Activated CD4-positive, alpha-beta T cell treated with anti-CD3 and anti-CD28 coated beads for 48 hours (primary cell): ENCODE data around the gene DCLRE1A.
"Not testable (repeated sequence)": the region's sequence is repeated elsewhere in the genome, so short reads cannot be mapped to it uniquely, and the experiment has no call there.

ENCODE experiments used
- DNase-seq: peaks from one replicate; pipeline ENCODE4 v3.0.0-alpha.2; 2020

The DCLRE1A gene

DNA sequence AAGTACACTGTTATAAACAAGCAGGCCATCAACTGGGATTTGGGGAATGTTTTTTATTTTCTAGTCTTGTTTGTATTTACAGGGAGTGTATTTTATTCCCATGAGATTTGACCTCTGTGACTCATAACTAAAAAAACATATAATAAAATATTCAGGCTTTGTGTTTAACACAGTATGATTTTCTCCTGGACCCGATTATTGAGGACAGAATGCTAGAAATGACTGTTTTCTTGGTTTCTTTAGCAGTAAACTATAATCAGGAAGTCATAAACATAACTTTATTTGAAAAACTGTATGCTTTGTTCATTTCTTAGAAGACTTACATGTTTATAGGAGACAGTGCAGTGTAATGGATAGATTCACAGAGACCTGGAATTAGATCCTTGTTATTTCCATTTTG is 2.7 kb upstream of the DCLRE1A start:
- DNase-seq: no peak

- DNase-seq: no peak
Measured at GRCh38 chr10:113854761-113855588, 1.1 kb upstream of the DCLRE1A start.

GRCh38 chr10:113853578-113854012 is 287 bp downstream of the DCLRE1A start:
- DNase-seq: no peak

DNA sequence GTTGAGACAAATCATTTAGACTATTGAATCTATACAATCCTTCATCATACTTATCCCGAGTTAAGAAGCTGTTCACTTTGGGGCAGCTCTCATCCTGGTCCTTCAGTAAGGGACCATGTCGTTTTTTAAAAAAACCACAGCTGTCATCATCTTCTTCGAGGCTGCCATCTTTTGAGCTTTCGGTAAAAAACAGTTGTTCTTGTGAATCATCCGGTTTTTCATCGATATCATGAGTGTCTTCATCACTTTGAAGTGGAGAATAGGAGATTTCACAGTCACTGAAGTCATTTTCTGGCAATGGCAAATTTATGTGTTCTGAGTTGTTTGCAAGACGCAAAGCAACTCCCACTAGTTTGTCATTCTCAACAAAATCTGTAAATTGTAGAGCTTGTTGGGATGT is 3.9 kb downstream of the DCLRE1A start:
- DNase-seq: no peak

GRCh38 chr10:113849140-113849803 is 4.6 kb downstream of the DCLRE1A start:
- DNase-seq: no peak

GRCh38 chr10:113846036-113846435 is 7.8 kb downstream of the DCLRE1A start:
- DNase-seq: no peak

- no peak for DNase-seq
Measured at GRCh38 chr10:113843972-113844485, 9.9 kb downstream of the DCLRE1A start.

GRCh38 chr10:113842171-113842570 is 11.7 kb downstream of the DCLRE1A start:
- DNase-seq: no peak

DNA sequence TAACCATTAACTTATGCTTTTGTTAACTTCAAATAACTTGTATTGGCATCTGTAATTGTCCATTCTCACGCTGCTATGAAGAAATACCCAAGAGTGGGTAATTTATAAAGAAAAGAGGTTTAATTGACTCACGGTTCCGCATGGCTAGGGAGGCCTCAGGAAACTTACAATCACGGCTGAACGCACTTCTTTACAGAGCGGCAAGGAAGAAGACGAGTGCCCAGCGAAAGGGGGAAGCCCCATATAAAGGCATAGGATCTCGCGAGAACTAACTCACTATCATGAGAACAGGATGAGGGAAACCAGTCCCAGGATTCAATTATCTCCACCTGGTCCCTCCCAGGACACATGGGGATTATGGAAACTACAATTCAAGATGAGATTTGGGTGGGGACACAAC is 25.3 kb downstream of the DCLRE1A start:
- not testable (repeated sequence) for DNase-seq

DNA sequence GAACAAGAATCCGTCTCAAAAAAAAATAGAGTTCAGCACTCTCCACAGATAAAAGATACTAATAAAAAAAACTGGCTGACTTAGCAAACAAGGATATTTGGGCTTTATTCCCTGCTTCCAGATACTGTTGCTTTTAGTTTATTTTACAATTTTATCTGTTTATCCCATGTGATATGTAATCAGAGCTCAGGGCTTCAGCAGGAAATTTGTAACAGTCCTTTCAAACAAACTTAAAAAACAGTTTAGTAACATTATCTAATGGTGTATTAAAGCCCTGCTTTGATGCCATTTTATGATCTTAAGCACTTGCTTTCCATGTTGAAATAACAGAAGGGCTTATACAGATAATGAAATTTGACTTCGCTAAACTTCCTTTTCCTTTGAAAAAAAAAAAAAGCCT is 28.1 kb downstream of the DCLRE1A start:
- DNase-seq: no peak

DNA sequence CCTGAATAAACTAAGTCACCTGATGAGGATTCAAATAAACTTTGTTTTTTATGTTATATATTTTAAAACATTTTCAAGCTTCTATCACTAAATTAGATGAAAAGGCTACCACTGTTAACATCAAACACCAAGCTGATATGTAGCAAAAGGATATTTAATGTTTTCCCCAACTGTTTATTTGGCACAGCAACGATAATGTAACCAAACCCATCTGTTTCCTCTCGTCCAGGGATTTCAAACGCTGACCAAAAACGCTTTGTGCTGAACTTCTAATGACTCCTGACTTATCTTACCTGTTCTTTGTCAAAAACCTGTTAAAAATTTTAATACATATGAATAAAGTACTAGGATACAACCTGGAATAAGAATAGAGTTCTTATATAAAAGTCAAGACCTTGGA is 30.5 kb downstream of the DCLRE1A start:
- no peak for DNase-seq

GRCh38 chr10:113822174-113822573 is 31.7 kb downstream of the DCLRE1A start:
- DNase-seq: no peak

GRCh38 chr10:113821306-113821705 is 32.6 kb downstream of the DCLRE1A start:
- DNase-seq: not testable (repeated sequence)

GRCh38 chr10:113820507-113820906 is 33.4 kb downstream of the DCLRE1A start:
- DNase-seq: no peak

DNA sequence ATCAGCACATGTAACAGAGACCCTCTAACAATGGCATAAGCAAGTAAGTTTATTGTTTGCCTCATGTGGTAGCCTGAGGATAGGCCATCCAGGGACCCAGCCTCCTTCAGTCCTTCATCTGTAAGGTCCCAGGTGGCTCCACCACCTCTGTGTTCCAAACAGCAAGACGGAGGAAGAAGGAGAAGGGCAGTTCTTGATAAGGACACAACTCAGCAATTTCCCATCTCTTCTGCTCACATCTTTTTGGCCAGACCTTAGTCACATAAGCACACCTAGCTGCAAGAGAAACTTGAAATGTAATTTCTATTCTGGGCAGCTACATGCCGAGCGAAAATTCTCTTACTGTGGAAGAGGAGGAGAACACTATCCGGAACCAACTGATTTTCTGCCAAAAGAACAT is 33.9 kb downstream of the DCLRE1A start:
- no peak for DNase-seq

- not testable (repeated sequence) for DNase-seq
Measured at GRCh38 chr10:113814700-113815099, 39.2 kb downstream of the DCLRE1A start.

DNA sequence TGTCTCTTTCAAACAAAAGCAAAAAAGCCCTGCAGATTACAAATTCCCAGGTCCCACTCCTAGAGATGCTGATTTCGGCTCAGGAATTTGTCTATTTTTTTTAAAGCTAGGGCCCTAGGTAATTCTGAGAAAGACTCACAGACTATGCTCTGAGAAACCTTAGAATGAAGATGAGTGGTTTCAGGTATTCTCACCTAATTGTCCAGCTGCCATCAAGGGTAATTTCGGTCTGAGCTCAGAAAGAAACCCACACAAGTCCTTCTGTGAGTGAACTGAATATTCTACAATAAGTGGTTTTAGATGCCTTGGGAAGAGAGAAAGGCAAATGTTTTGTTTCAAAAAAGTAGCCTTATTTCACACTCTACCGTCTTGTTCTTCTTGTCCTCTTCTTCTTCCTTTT is 45.7 kb downstream of the DCLRE1A start:
- DNase-seq: no peak

DNA sequence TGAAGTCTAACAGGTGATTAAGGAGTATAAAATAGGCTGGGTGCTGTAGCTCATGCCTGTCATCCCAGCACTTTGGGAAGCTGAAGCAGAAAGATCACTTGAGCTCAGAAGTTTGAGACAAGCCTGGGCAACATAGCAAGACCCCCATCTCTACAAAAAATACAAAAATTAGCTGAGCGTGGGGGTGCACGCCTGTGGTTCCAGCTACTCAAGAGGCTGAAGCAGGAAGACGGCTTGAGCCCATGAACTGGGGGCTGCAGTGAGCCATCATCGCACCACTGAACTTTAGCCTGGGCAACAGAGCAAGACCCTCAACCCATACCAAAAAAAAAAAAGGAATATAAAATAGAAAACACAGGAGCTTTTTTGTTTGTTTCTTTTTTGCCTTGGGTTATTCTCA is 47.4 kb downstream of the DCLRE1A start:
- DNase-seq: no peak

DNA sequence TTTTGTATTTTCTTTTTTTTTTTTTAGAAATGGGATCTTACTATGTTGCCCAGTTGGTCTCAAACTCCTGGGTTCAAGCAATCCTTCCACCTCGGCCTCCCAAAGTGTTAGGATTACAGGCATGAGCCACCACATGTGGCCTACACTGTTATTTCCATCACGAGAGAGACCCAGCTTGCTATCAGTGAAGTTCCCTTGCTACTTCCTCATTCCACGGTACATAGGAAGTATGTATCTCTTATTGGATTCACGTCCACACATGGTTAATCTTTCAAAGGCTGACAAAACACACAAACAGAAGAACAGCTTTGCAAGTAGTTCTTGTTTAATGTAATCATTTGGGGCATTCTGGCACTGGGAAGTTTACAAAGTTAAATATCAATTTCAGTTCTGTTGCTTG is 50.9 kb downstream of the DCLRE1A start:
- DNase-seq: no peak

DNA sequence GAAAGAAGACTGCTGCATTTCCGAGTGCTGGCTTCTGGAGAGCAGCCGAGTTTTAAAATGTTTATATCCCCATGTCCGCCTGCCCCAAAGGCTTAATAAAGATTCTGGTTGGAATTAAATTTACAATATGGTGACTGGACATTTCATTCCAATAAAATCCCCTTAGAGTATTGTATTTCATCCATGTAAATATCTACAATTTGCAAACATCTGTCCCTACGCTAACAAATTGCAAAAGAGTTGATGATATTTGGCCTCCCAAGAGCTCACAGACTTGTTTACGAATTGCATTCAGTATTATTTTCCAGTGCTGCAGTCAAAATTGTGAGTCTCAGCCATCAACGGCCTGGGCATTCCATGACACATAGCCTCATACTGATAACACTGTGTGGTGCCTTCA is 52.3 kb downstream of the DCLRE1A start:
- no peak for DNase-seq

DNA sequence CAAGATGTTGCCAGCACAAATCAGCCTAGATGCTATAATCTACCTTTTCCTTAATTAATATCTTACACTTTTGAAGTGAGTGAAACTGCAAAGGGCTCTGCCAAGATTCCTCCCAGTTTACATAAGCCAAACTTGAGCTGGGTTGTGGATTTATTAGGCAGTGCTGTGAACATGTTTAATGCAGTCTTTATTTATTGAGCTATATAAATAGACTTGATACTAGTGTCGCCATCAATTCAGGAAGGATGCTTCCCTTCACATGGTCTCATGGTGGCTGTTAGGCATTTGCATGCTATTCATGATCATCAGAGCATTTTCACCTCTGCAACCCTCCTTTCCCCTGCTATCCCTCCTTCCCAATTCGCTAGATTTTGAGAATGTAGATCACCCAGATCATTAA is 62.2 kb downstream of the DCLRE1A start:
- no peak for DNase-seq

DNA sequence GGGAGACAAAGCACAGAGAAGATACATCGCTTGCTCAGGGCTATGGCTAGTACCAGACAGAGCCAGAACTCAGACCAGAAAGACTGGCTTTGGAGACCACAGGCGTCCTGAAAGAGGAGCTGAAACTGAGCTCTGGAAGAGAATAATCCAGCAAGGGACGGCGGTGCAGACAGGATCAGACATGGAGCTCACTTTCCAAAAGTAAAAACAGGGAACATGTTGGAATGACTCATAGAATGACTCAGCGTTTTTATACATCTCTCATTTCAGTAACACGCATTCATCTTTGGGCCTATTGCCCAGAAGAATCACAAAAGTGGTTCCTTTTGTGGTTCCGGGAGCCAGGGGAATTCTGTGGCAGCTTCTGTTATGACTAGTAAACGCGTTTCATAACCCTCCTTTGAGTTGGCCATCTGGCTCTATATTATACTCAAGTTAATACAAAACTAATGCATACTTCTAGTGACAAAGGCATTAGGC is 65.2 kb downstream of the DCLRE1A start:
- no peak for DNase-seq
